A673 (cell line): ENCODE data around the gene APMAP. TPM values are rescaled to one million over a fixed set of nuclear protein-coding genes. Genes with fewer than 3 reads are reported as not detected.

Experiments used
- BruUV-seq: library from RNA; stranded (reverse); fragments of 400-500 nt; replicated peaks from 2 replicates; lab custom pipeline; 2021; lab: Mats Ljungman, UMichigan
- CTCF ChIA-PET: fragments of 300-600 bp; sonication (Branson Sonifier 250); formaldehyde crosslinking; loops from one replicate; lab custom pipeline; 2022; ENCODE audit warnings: antibody characterized with exemption; lab: Charles Lee
- POLR2A ChIA-PET: fragments of 300-600 bp; sonication (Branson Sonifier 250); formaldehyde crosslinking; loops from one replicate; lab custom pipeline; 2022; ENCODE audit warnings: antibody characterized with exemption; ENCODE audit not compliant: low non-redundant PET; lab: Charles Lee
- DNase-seq: peaks from one replicate; pipeline ENCODE4 v3.0.0-alpha.2; 2015; ENCODE audit warnings: low spot score
- H3K27ac ChIP-seq: fragments of 200-600 bp; sonication (generic); 2 replicates; pipeline ENCODE4 v1.5.1; 2016; ENCODE audit warnings: mixed run types, low read depth, mild to moderate bottlenecking, mixed read lengths, antibody characterized with exemption, low read length; ENCODE audit not compliant: poor library complexity, severe bottlenecking
- H3K27me3 ChIP-seq: fragments of 200-600 bp; sonication (generic); replicated peaks from 2 replicates; pipeline ENCODE4 v1.6.1; 2017; ENCODE audit warnings: mixed run types, low read depth, mild to moderate bottlenecking, mixed read lengths, antibody characterized with exemption, low read length; ENCODE audit not compliant: insufficient read depth, poor library complexity
- H3K36me3 ChIP-seq: fragments of 200-600 bp; sonication (generic); 2 replicates; pipeline ENCODE4 v1.6.1; 2016; ENCODE audit warnings: mixed run types, mild to moderate bottlenecking, mixed read lengths, antibody characterized with exemption, low read length; ENCODE audit not compliant: insufficient read depth, poor library complexity, severe bottlenecking
- H3K4me1 ChIP-seq: fragments of 200-600 bp; sonication (generic); 2 replicates; pipeline ENCODE4 v1.6.1; 2017; ENCODE audit warnings: mixed run types, mild to moderate bottlenecking, mixed read lengths, antibody characterized with exemption, low read length; ENCODE audit not compliant: insufficient read depth, poor library complexity, severe bottlenecking
- H3K4me3 ChIP-seq: fragments of 200-600 bp; sonication (generic); 2 replicates; pipeline ENCODE4 v1.5.1; 2016; ENCODE audit warnings: low read depth, mixed run types, mild to moderate bottlenecking, mixed read lengths, low read length; ENCODE audit not compliant: poor library complexity, severe bottlenecking
- H3K9me3 ChIP-seq: fragments of 200-600 bp; sonication (generic); 2 replicates; pipeline ENCODE4 v1.6.1; 2016; ENCODE audit warnings: mixed run types, low read depth, mild to moderate bottlenecking, mixed read lengths, antibody characterized with exemption, low read length; ENCODE audit not compliant: poor library complexity, severe bottlenecking
- CTCF ChIP-seq: fragments of 300-800, 200-600 bp; sonication (generic); conservative IDR thresholded peaks from 2 replicates; pipeline ENCODE4 v1.5.1; 2017; ENCODE audit warnings: low read depth, mild to moderate bottlenecking, antibody characterized with exemption, low read length, moderate library complexity, mixed read lengths
- EZH2 ChIP-seq: fragments of 200-600 bp; sonication (generic); IDR thresholded peaks from 2 replicates; pipeline ENCODE4 v1.6.1; 2017; ENCODE audit warnings: borderline replicate concordance, low read depth, mild to moderate bottlenecking, mixed read lengths, antibody characterized with exemption, low read length; ENCODE audit not compliant: poor library complexity, severe bottlenecking
- intact Hi-C: fragments of 100-400 bp; cut with micrococcal nuclease; formaldehyde crosslinking; loops from one replicate; pipeline ENCODE4 v1.10.0; 2022; ENCODE audit not compliant: unreplicated experiment
- total RNA-seq: library from RNA; stranded (reverse); gene quantifications from 2 replicates; pipeline ENCODE4 v1.2.3, GENCODE V29; 2021

Gene APMAP
- total RNA-seq, 1 experiment from 2014 or later: 70.3 TPM

GRCh38 chr20:25033924-25034300, 41.4 kb upstream of the APMAP start:
- no TSS peak for BruUV-seq
- TF ChIP-seq EZH2 (no peak), CTCF (no peak)
- Histone ChIP-seq H3K9me3 (no peaks in the 10 kb centered on the region), H3K36me3 (no peaks in the 10 kb centered on the region), H3K27ac (no peak overlapping the region), H3K27me3 (no peaks in the 10 kb centered on the region), H3K4me3 (no peak overlapping the region), H3K4me1 (peaks cover 51% of the 10 kb centered on the region)
- DNase-seq: no peak
- POLR2A ChIA-PET: no interaction called here
- CTCF ChIA-PET: interaction anchor here (0.6 kb wide), 1 partner anchor 613 kb away, joined by 3 read pairs; no protein-coding TSS in a partner anchor
- intact Hi-C loops: no loop called here

- no peak overlapping the region for H3K4me3 ChIP-seq
- no peak for TF ChIP-seq CTCF
- no peak for TF ChIP-seq EZH2
- no peaks in the 10 kb centered on the region for H3K36me3 ChIP-seq
- intact Hi-C loops: no loop called here
- no peaks in the 10 kb centered on the region for H3K9me3 ChIP-seq
- peaks cover 46% of the 10 kb centered on the region for H3K4me1 ChIP-seq
- DNase-seq: peak; percentile 37
- H3K27me3 ChIP-seq: no peaks in the 10 kb centered on the region
- ChIA-PET CTCF (interaction anchor here (0.6 kb wide), 1 partner anchor 612 kb away, joined by 3 read pairs; no protein-coding TSS in a partner anchor), POLR2A (no interaction called here)
- BruUV-seq: no TSS peak
- no peak overlapping the region for H3K27ac ChIP-seq
These were observed 40.8 kb upstream of the APMAP start for GRCh38 chr20:25033265-25033923.

GRCh38 chr20:25032478-25033264, 40.1 kb upstream of the APMAP start:
- Histone ChIP-seq H3K27me3 (no peaks in the 10 kb centered on the region), H3K4me1 (peaks cover 39% of the 10 kb centered on the region), H3K9me3 (no peaks in the 10 kb centered on the region), H3K4me3 (no peak overlapping the region), H3K27ac (peak overlapping the region; percentile 26), H3K36me3 (no peaks in the 10 kb centered on the region)
- intact Hi-C loops: no loop called here
- TF ChIP-seq CTCF (no peak), EZH2 (no peak)
- CTCF ChIA-PET: no interaction called here
- POLR2A ChIA-PET: no interaction called here
- peak; percentile 61 for DNase-seq
- BruUV-seq: no TSS peak
